Loucy (cell line): ENCODE data around the gene BUB1.

ENCODE experiments used
- CTCF ChIP-seq: fragments of 200-600 bp; sonication (generic); conservative IDR thresholded peaks from 2 replicates; pipeline ENCODE4 v1.5.1; 2014; ENCODE audit warnings: mild to moderate bottlenecking, antibody characterized with exemption, low read length
- EZH2phosphoT487 ChIP-seq: fragments of 200-600 bp; IDR thresholded peaks from 2 replicates; pipeline ENCODE4 v1.6.1; 2018; ENCODE audit warnings: antibody characterized with exemption, mild to moderate bottlenecking, moderate library complexity, borderline replicate concordance

- TF ChIP-seq EZH2phosphoT487 (no peak), CTCF (no peak)
These were observed 17.3 kb downstream of the BUB1 start for GRCh38 chr2:110660558-110660957.
